ENCODE data around the gene CREM. TPM values are rescaled to one million over a fixed set of nuclear protein-coding genes. Genes with fewer than 3 reads are reported as not detected.

The CREM gene
- total RNA-seq, 2 donors from 2014 or later: 41.6 to 43.7 TPM

- no peak for DNase-seq (ENCODE audit: low spot score)
- intact Hi-C loops (cut with DNase I): loop anchor here in 1 of 2 donors (5.0 kb wide), 1 partner anchor 68 kb away; no protein-coding TSS in a partner anchor
Observed at GRCh38 chr10:35129185-35129674, 2.6 kb downstream of the CREM start.

- no peak for DNase-seq (ENCODE audit: low spot score)
- intact Hi-C loops (cut with DNase I): no loop called here
Observed at GRCh38 chr10:35130663-35131062, 4.0 kb downstream of the CREM start.

- no peak for DNase-seq (ENCODE audit: low spot score)
- intact Hi-C loops (cut with DNase I): no loop called here
Observed at GRCh38 chr10:35132727-35133126, 6.1 kb downstream of the CREM start.

GRCh38 chr10:35133586-35133985 lies 6.9 kb downstream of the CREM start:
- DNase-seq (ENCODE audit: low spot score): no peak
- intact Hi-C loops (cut with DNase I): no loop called here

- intact Hi-C loops (cut with DNase I): no loop called here
- DNase-seq (ENCODE audit: low spot score): no peak
Observed at GRCh38 chr10:35135861-35136260, 9.2 kb downstream of the CREM start.

GRCh38 chr10:35136263-35136815 lies 9.7 kb downstream of the CREM start:
- no peak for DNase-seq (ENCODE audit: low spot score)

GRCh38 chr10:35140126-35140525 lies 13.5 kb downstream of the CREM start:
- DNase-seq (ENCODE audit: low spot score): no peak
- intact Hi-C loops (cut with DNase I): no loop called here

More at GRCh38 chr10:35136263-35136815, 9.7 kb downstream of the CREM start:
- intact Hi-C loops (cut with DNase I): no loop called here

GRCh38 chr10:35140727-35141126 lies 14.1 kb downstream of the CREM start:
- DNase-seq (ENCODE audit: low spot score): no peak
- intact Hi-C loops (cut with DNase I): no loop called here

GRCh38 chr10:35150308-35150707 lies 23.7 kb downstream of the CREM start:
- DNase-seq (ENCODE audit: low spot score): no peak
- intact Hi-C loops (cut with DNase I): no loop called here

- no peak for DNase-seq (ENCODE audit: low spot score)
- intact Hi-C loops (cut with DNase I): no loop called here
Observed at GRCh38 chr10:35152992-35153391, 26.3 kb downstream of the CREM start.

- intact Hi-C loops (cut with DNase I): no loop called here
- no peak for DNase-seq (ENCODE audit: low spot score)
Observed at GRCh38 chr10:35153716-35154115, 27.1 kb downstream of the CREM start.

- intact Hi-C loops (cut with DNase I): no loop called here
Observed at GRCh38 chr10:35160743-35161142, 34.1 kb downstream of the CREM start.

GRCh38 chr10:35161906-35162305 lies 35.3 kb downstream of the CREM start:
- intact Hi-C loops (cut with DNase I): no loop called here
- DNase-seq (ENCODE audit: low spot score): no peak

More at GRCh38 chr10:35160743-35161142, 34.1 kb downstream of the CREM start:
- no peak for DNase-seq (ENCODE audit: low spot score)

GRCh38 chr10:35165136-35165535 lies 38.5 kb downstream of the CREM start:
- DNase-seq (ENCODE audit: low spot score): no peak
- intact Hi-C loops (cut with DNase I): no loop called here

GRCh38 chr10:35165811-35166210 lies 39.2 kb downstream of the CREM start:
- no peak for DNase-seq (ENCODE audit: low spot score)
- intact Hi-C loops (cut with DNase I): no loop called here

GRCh38 chr10:35166607-35167006 lies 40.0 kb downstream of the CREM start:
- DNase-seq (ENCODE audit: low spot score): no peak
- intact Hi-C loops (cut with DNase I): no loop called here

GRCh38 chr10:35167342-35167741 lies 40.7 kb downstream of the CREM start:
- no peak for DNase-seq (ENCODE audit: low spot score)
- intact Hi-C loops (cut with DNase I): no loop called here

GRCh38 chr10:35172146-35172545 lies 45.5 kb downstream of the CREM start:
- no peak for DNase-seq (ENCODE audit: low spot score)
- intact Hi-C loops (cut with DNase I): no loop called here

- intact Hi-C loops (cut with DNase I): no loop called here
- DNase-seq (ENCODE audit: low spot score): no peak
Observed at GRCh38 chr10:35172574-35172973, 45.9 kb downstream of the CREM start.

GRCh38 chr10:35178331-35178730 lies 51.7 kb downstream of the CREM start:
- DNase-seq (ENCODE audit: low spot score): no peak
- intact Hi-C loops (cut with DNase I): no loop called here

GRCh38 chr10:35182631-35183510 lies 56.2 kb downstream of the CREM start:
- intact Hi-C loops (cut with DNase I): no loop called here
- DNase-seq (ENCODE audit: low spot score): no peak

All from posterior vena cava (tissue), 2 donors.